ENCODE data around the gene WNT8B. TPM values are rescaled to one million over a fixed set of nuclear protein-coding genes. Genes with fewer than 3 reads are reported as not detected.

Gene WNT8B
- total RNA-seq, 1 experiment from 2014 or later: not detected

DNA sequence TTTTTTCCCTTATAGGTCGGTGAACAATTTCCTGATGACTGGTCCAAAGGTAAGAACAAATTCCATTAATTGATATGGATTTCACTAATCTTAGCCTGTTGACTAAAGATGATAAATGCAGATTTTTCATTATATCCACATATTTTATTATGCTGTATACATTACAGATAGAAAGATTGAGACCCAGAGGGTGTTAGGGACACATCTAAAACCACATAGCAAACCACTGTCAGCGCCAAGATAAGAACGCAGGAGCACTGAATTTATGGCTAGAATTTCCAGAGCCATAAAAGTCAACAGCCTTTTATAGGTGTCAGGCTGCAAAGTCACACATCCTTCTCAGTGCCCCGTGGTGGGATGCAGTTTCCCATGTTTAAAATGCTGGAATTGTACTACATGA lies 16.2 kb downstream of the WNT8B start:
- in situ Hi-C loops (cut with HindIII; ENCODE audit: low pct_unique_long_range_greater_than_20kb, low sequenced_read_pairs) (no loop called here), intact Hi-C loops (cut with micrococcal nuclease; ENCODE audit: unreplicated experiment) (no loop called here)
- no TSS peak for BruUV-seq (replicated peaks)
- Histone ChIP-seq H3K4me1 (ENCODE audit: control insufficient read depth, insufficient read depth, low read length) (no peaks in the 10 kb centered on the region; the same call in 1 of the 2 replicates), H3K4me3 (ENCODE audit: low read depth in 2 of 2, low read length in 2 of 2) (no peak overlapping the region), H3K9me3 (ENCODE audit: control insufficient read depth, insufficient read depth, low read depth, low read length) (no peaks in the 10 kb centered on the region), H3K36me3 (ENCODE audit: control insufficient read depth, insufficient read depth, low read length) (no peaks in the 10 kb centered on the region), H3K27ac (ENCODE audit: low read length) (no peak overlapping the region), H3K27me3 (ENCODE audit: control insufficient read depth, insufficient read depth, low read length) (peaks cover 29% of the 10 kb centered on the region)
- CTCF ChIA-PET: no interaction called here
- TF ChIP-seq POLR2AphosphoS5 (IDR thresholded peaks at IDR 0.05; ENCODE audit: low read depth, low read length): no peak
- TF ChIP-seq, protein P1, sequence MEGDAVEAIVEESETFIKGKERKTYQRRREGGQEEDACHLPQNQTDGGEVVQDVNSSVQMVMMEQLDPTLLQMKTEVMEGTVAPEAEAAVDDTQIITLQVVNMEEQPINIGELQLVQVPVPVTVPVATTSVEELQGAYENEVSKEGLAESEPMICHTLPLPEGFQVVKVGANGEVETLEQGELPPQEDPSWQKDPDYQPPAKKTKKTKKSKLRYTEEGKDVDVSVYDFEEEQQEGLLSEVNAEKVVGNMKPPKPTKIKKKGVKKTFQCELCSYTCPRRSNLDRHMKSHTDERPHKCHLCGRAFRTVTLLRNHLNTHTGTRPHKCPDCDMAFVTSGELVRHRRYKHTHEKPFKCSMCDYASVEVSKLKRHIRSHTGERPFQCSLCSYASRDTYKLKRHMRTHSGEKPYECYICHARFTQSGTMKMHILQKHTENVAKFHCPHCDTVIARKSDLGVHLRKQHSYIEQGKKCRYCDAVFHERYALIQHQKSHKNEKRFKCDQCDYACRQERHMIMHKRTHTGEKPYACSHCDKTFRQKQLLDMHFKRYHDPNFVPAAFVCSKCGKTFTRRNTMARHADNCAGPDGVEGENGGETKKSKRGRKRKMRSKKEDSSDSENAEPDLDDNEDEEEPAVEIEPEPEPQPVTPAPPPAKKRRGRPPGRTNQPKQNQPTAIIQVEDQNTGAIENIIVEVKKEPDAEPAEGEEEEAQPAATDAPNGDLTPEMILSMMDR (IDR thresholded peaks at IDR 0.05): no peak
- TF ChIP-seq SIN3A (IDR thresholded peaks at IDR 0.05; ENCODE audit: borderline replicate concordance, insufficient read depth, low read depth, low read length): no peak
- TF ChIP-seq, protein P2, sequence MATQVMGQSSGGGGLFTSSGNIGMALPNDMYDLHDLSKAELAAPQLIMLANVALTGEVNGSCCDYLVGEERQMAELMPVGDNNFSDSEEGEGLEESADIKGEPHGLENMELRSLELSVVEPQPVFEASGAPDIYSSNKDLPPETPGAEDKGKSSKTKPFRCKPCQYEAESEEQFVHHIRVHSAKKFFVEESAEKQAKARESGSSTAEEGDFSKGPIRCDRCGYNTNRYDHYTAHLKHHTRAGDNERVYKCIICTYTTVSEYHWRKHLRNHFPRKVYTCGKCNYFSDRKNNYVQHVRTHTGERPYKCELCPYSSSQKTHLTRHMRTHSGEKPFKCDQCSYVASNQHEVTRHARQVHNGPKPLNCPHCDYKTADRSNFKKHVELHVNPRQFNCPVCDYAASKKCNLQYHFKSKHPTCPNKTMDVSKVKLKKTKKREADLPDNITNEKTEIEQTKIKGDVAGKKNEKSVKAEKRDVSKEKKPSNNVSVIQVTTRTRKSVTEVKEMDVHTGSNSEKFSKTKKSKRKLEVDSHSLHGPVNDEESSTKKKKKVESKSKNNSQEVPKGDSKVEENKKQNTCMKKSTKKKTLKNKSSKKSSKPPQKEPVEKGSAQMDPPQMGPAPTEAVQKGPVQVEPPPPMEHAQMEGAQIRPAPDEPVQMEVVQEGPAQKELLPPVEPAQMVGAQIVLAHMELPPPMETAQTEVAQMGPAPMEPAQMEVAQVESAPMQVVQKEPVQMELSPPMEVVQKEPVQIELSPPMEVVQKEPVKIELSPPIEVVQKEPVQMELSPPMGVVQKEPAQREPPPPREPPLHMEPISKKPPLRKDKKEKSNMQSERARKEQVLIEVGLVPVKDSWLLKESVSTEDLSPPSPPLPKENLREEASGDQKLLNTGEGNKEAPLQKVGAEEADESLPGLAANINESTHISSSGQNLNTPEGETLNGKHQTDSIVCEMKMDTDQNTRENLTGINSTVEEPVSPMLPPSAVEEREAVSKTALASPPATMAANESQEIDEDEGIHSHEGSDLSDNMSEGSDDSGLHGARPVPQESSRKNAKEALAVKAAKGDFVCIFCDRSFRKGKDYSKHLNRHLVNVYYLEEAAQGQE (IDR thresholded peaks at IDR 0.05; ENCODE audit: insufficient read depth in 1 of 2, low read depth in 2 of 2, low read length in 1 of 2): no peak
- TF ChIP-seq TCF7L2 (IDR thresholded peaks at IDR 0.05; ENCODE audit: low read depth, low read length): no peak
- POLR2A ChIA-PET: no interaction called here
- DNase-seq (ENCODE audit: low read depth, low spot score) (no peak), ATAC-seq (no peak)

DNA sequence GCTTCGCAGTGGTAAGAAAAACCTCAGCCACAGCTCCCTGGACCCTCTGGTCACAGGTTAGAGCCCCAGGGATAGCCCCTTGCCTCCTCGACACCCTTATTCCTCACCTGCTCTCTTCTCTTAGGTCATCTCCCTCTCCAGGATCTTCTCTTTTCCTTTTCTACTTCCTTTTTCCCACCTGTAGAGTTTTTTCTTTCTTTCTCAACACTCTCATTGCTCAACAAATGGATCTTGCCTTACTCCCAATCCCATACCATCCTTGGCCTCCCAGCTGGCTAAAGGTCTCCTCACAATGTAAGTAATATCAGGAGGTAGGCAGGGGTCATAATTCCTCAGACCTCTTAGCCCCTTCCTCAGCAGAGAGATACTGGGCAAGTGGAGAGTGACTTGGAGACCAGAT lies 17.2 kb downstream of the WNT8B start:
- intact Hi-C loops (cut with micrococcal nuclease; ENCODE audit: unreplicated experiment) (no loop called here), in situ Hi-C loops (cut with HindIII; ENCODE audit: low pct_unique_long_range_greater_than_20kb, low sequenced_read_pairs) (no loop called here)
- H3K9me3 ChIP-seq (ENCODE audit: control insufficient read depth, insufficient read depth, low read depth, low read length): no peaks in the 10 kb centered on the region
- CTCF ChIA-PET: no interaction called here
- DNase-seq (ENCODE audit: low read depth, low spot score) (no peak), ATAC-seq (no peak)
- peaks cover 29% of the 10 kb centered on the region for H3K27me3 ChIP-seq (ENCODE audit: control insufficient read depth, insufficient read depth, low read length)
- TF ChIP-seq SIN3A (IDR thresholded peaks at IDR 0.05; ENCODE audit: borderline replicate concordance, insufficient read depth, low read depth, low read length) (no peak), POLR2AphosphoS5 (IDR thresholded peaks at IDR 0.05; ENCODE audit: low read depth, low read length) (no peak), TCF7L2 (IDR thresholded peaks at IDR 0.05; ENCODE audit: low read depth, low read length) (no peak)
- TF ChIP-seq, protein P2 (IDR thresholded peaks at IDR 0.05; ENCODE audit: insufficient read depth in 1 of 2, low read depth in 2 of 2, low read length in 1 of 2): no peak
- no peak overlapping the region for H3K4me3 ChIP-seq (ENCODE audit: low read depth in 2 of 2, low read length in 2 of 2)
- no peaks in the 10 kb centered on the region; the same call in 1 of the 2 replicates for H3K4me1 ChIP-seq (ENCODE audit: control insufficient read depth, insufficient read depth, low read length)
- H3K27ac ChIP-seq (ENCODE audit: low read length): no peak overlapping the region
- H3K36me3 ChIP-seq (ENCODE audit: control insufficient read depth, insufficient read depth, low read length): no peaks in the 10 kb centered on the region
- no TSS peak for BruUV-seq (replicated peaks)
- POLR2A ChIA-PET: interaction anchor here (0.6 kb wide), 1 partner anchor 464 kb away, joined by 4 read pairs; no protein-coding TSS in a partner anchor

Measured in Panc1 (cell line).